GM21825 (cell line): ENCODE data around the gene PKP3.
"Not testable (repeated sequence)": the region's sequence is repeated elsewhere in the genome, so short reads cannot be mapped to it uniquely, and the experiment has no call there.

ENCODE experiments used
- ATAC-seq: cut with Tn5 transposase; IDR thresholded peaks from one replicate; pipeline ENCODE4 v1.9.1; 2021; ENCODE audit warnings: mild to moderate bottlenecking, moderate library complexity; ENCODE audit not compliant: unreplicated experiment

Gene PKP3

DNA sequence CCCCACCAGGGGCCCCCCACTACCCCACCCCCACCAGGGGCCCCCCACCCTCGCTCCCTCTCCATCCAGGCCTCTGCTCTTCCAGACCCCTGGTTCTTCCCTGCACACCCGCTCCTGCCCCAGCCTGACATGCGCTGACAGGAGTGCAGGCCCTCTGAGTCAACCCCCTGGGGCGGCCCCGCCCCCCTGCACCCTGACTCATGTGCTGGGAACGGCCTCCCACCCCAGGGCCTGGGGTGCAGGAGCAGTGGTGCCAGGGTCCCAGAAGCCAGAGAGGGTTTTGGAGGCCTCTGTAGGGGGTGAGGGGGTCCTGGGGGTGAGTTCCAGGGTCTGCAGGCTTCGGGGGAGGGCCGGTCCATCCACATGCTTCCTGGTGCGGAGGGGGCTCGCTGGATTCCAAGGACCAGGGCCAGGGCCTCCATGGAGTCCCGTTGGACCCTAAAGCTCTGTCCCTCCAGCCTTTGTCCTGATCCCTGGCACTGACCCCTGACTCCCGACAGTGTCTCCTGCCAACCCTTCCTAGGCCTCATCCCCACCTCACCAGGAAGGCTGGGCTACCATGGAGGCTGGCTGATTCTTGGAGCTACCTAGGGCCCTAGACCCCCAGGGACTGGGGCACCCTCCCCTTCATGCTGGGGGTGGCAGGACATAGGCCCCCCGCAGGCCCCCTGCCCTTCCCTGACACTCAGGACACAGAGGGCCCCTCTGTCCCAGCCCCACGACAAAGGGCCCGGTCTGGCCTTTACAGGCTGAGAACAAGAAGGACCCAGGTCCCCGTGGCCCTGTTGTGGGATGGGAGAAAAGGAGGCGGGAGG lies 583 bp upstream of the PKP3 start:
- no peak for ATAC-seq

DNA sequence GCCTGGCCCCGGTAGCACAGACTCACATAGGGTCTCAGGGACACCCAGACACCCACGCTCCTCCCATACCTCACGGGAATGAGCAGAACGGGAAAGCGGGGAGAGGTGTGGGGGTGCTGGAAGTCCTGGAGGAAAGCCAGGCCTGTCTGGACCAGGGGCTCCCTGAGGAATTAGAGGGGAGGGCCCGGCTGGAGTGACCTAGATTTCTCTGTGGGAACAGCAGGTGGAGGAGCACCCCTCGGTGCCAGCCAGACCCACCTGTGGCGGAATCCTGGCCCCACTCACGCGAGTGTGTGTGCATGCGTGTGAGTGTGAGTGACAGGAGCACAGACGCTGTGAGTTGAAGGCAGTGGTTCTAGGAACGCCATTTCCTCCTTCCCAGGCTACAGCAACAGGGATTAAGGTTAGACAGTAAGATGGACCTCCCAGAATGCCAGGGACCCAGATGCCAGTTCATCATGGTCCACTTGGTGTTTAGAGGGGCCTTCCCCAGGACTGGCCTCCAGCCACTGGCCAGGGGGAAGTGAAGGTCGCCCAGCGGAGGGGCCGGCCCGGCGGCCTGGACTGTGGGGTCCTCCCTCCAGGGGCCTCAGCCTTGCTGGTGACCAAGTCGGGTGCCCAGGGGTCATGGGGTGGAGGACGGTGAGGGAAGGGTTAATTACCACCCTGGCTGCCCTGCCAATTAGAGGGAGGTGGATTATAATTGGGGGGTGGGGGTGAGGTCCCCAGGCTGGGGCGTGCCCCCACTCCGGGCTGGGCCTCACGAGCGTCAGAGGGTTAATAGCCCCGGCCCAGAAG lies 1.0 kb downstream of the PKP3 start:
- no peak for ATAC-seq

DNA sequence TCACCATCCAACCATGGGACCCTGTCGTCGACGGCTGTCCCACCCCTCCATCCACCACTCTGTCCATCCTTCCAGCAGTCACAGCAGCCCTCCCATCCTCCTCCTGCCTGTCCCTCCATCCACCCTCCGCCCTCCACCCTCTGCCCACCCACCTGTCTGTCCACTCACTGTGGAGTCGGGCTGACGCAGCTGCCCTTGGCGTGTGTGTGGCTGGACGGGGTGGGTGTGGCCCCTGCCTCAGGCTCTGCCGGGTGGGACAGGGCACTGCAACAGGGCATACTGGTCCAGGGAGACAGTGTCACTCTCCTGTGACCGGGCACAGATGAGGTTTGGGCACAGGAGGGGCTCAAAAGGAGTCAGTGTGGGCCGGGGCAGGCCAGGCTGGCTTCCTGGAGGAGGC lies 1.9 kb downstream of the PKP3 start:
- no peak for ATAC-seq

DNA sequence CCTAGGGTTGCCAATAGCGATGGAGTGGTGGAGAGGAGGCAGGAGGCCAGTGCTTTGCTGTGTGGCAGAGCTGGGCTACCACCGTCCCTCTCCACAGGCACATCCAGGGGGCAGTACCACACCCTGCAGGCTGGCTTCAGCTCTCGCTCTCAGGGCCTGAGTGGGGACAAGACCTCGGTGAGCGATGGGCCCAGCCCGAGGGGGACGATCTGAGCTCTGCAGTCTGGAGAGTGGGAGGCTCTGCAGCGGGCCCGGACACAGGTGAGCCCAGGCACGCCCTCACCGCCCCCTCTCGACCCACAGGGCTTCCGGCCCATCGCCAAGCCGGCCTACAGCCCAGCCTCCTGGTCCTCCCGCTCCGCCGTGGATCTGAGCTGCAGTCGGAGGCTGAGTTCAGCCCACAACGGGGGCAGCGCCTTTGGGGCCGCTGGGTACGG lies 2.5 kb downstream of the PKP3 start:
- peak; percentile 20 for ATAC-seq

- peak; percentile 61 for ATAC-seq
These were observed 3.0 kb downstream of the PKP3 start for GRCh38 chr11:396948-397548.

DNA sequence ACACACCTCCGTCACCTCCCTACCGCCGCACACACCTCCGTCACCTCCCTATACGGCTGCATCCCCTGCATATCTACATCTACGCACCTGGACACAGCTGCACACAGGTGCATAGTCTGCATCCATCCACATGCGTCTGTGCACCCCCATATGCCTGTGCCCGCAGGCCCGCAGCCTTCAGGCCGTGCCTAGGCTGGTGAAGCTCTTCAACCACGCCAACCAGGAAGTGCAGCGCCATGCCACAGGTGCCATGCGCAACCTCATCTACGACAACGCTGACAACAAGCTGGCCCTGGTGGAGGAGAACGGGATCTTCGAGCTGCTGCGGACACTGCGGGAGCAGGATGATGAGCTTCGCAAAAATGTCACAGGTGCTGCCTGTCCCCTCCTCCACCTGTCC lies 4.8 kb downstream of the PKP3 start:
- no peak for ATAC-seq

DNA sequence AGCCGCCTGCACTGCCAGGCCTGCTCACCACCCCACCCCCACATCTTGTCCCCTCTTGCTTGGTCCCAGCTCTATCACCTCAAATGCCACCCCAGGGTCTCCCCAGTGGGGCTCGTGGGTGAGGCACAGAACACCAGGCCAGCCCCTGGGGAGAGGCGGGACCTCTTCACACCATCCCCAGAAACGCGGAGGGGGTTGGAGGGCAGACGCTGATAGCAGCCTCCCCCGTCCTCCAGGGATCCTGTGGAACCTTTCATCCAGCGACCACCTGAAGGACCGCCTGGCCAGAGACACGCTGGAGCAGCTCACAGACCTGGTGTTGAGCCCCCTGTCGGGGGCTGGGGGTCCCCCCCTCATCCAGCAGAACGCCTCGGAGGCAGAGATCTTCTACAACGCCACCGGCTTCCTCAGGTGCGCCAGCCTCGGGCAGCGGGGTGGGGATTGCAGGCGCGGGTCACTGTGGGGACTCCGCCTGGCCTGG lies 5.8 kb downstream of the PKP3 start:
- no peak for ATAC-seq

DNA sequence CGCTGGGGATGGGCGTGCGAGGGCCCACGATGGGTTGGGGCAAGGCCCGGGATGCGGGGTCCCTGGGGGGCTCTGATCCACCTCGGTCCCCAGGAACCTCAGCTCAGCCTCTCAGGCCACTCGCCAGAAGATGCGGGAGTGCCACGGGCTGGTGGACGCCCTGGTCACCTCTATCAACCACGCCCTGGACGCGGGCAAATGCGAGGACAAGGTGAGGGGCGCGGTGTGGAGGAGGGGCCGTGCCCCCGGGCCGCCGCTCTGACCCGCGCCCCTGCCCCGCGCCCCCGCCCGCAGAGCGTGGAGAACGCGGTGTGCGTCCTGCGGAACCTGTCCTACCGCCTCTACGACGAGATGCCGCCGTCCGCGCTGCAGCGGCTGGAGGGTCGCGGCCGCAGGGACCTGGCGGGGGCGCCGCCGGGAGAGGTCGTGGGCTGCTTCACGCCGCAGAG lies 6.3 kb downstream of the PKP3 start:
- no peak for ATAC-seq

- ATAC-seq, result not testable (repeated sequence)
These were observed 7.2 kb downstream of the PKP3 start for GRCh38 chr11:401196-401595.

- ATAC-seq, result no peak
These were observed 9.2 kb downstream of the PKP3 start for GRCh38 chr11:403021-403760.

DNA sequence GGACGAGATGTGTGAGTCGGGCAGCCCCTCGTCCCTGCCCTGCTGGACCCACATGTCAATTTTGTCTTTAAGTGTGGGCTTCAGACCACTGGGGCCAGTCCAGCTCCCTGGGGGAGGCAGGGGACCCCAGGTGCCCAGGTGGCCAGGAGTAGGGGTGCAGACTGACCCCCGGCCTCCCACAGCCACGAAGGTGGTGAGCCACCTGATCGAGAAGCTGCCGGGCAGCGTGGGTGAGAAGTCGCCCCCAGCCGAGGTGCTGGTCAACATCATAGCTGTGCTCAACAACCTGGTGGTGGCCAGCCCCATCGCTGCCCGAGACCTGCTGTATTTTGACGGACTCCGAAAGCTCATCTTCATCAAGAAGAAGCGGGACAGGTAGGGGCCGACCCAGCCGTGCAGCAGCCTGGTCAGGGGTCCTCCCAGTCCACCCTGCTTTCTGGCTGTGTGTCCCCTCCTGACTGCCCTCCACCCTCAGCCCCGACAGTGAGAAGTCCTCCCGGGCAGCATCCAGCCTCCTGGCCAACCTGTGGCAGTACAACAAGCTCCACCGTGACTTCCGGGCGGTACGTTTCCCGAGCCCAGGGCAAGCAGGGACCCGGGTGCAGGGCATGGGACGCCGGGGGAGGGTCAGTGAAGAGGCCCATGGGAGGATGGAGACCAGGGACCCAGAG lies 9.9 kb downstream of the PKP3 start:
- no peak for ATAC-seq

DNA sequence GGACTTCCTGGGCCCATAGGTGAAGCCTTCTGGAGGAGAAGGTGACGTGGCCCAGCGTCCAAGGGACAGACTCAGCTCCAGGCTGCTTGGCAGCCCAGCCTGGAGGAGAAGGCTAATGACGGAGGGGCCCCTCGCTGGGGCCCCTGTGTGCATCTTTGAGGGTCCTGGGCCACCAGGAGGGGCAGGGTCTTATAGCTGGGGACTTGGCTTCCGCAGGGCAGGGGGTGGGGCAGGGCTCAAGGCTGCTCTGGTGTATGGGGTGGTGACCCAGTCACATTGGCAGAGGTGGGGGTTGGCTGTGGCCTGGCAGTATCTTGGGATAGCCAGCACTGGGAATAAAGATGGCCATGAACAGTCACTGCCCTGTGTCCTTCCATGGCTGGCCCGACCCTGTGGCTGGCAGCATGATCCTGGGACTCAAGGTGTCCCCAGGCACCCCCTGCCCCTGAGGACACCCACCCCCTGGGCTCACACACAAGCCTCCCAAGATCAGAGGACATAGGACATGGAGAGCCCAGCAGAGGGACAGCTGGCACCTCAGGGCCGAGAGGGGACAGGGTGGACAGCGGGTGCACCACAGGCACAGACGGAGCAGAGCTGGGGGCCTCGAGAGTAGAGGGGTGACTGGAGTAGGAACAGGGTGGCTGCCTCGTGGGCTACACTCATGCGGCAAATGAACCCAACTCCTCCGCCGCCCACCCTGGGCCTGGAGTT lies 10.7 kb downstream of the PKP3 start:
- ATAC-seq, result no peak

DNA sequence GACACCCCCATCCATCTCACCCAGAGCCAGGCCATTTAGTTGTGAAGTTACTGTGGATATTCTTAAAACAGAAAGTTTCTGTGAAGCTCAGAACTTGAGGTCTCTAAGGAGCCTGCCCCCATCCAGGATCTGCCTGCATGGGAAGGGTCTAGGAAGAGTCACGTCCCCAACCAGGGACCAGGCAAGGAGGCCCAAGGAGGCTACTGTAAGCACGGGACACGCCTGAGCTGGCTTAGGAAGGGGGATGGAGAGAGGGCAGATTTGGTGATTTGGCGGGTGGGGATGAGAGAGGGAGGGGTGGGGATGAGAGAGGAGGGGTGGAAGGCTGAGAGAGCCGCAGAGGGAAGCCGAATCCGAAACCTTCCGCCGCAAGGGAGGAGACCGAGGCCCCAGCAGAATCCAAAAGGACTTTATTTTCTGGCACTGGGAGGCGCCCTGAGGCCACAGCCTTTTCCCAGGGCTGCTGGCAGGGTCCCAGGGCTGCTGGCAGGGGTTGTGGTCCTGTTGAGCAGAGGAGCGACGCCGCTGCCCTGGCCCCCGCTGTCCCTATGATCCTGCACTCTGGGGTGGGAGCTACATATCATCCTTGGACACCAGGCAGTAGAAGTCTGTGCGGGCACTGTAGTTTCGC lies 11.4 kb downstream of the PKP3 start:
- no peak for ATAC-seq

DNA sequence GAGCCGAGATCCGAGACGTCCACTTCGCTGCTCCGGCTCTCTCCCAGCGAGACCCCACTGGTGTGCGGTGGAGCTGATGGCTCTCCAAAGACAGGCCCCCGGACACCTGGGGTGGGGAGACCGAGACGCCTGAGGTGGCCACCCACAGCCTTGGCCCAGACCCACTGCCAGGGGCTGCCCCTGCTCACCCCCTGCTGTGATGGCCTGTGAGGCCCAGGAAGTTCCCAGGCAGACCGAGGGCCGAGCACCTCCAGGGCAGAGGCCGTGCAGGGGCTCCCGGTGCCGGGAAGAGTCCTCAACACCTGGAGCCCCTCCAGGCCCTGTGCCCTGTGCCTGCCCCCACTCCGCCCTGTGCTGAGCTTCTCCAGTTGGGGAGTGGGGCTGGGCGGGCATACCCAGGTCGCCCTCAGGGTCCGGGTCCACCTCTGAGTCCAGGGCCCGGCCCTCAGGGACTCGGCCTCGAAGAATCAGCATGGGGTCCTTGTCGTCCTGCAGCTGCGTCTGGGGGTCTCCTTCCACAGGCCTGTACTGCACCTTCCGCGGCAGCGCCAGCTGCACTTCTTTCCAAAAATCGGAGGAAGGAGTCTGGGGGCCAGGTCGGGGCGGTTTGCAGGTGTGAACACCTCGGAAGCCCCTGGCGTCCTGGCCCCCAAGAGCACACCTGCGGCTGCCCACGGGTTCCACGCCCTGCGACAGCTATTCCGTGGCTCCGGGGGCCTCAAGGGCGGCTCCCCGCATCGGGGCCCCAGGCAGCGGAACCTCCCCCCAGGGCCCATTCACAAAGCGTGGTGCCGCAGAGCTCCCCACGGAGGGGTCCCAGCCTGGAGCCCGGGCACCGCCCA lies 12.2 kb downstream of the PKP3 start:
- no peak for ATAC-seq

- ATAC-seq, result peak; percentile 61
These were observed 13.0 kb downstream of the PKP3 start for GRCh38 chr11:406796-407650.

DNA sequence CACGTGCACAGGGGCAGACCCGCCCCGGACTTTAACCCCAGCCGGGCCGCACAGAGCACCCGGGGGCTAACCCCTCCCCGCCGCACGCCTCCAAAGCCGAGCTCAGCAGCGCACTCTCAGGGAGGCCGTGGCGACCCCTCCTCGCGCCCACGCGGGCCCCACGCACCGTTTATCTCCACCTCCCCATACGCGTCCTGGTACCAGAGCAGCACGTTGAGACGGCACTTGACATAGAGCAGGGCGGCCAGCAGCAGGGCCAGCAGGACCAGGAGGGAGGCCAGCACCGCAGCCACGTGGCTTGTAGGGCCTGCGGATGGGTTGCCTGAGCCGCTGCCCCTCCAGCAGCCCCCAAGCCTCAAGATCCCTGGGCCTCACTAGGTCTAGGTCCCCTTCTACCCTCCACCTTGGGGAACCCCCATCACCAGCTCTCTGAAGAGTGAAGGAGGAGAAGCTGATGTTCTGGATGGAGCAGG lies 13.7 kb downstream of the PKP3 start:
- ATAC-seq, result no peak
